Kasumi-1 (cell line): Measurements from ENCODE around the gene DSN1.

Experiments
- DNase-seq, 2 experiments: peaks; one replicate each; lab custom pipeline; 2025; lab: John Stamatoyannopoulos, UW

Gene DSN1

GRCh38 chr20:36795691-36796090 is 22.1 kb upstream of the DSN1 start:
- no peak for DNase-seq

DNA sequence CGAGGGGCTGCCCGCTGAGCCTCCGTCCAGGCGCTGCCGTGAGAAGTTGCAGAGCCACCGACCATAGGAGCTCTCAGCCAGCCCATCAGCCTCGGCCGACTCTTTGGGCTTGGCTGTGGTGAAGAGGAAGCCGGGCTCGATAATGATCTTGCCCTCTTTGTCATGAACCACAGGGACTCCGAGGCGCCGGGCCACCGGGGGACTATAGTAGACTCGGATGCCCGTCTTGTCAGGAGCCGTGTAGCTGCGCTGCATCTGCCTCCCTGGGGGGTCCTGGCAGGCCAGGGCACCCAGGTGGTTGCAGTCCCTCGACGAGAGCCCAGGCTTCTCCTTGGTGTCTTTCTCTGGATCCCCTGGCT is 20.5 kb upstream of the DSN1 start:
- DNase-seq = no peak

DNA sequence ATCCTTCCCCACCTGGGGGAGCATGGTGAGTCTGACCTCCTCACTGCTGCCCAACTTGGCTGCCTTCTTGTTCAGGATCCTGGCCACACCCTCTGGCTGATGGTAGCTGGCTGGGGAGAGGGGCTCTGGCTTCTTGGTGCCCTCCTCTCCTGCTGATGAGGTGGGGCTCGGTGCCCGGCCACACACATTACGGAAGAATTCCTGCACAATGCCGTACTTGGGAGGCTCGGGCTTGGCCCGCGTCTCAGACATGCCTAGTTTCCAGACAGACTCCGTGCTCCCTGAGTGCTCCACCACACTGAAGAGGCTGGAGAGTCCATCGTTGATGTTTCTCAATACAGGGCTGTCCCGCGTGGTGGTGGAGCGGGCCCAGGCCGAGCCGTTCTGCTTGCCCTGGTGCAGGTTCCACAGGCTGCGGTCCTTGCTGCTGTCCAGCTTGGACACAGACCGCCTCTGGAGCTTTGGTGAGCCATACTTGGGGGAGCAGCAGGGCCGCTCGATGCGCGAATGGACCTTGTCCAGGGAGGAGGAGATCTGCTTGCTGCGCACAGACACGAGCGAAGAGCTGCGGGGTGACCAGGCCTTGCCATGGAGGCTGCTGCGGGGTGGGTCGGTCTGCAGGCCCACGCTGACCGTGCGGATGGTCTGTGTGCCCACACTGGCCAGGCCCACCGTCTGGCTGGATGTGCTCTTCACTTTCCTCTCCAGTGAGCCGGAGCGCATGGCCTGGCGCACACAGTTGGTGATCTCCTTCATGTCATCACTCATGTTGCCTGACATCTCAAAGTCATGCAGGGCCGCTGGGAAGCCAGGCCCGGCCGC is 19.9 kb upstream of the DSN1 start:
- DNase-seq = no peak

GRCh38 chr20:36792422-36792821 is 18.9 kb upstream of the DSN1 start:
- DNase-seq = peak; percentile 67 to 70

- no peak for DNase-seq
These were observed 18.3 kb upstream of the DSN1 start for GRCh38 chr20:36791862-36792261.

- no peak for DNase-seq
These were observed 13.1 kb upstream of the DSN1 start for GRCh38 chr20:36786663-36787062.

DNA sequence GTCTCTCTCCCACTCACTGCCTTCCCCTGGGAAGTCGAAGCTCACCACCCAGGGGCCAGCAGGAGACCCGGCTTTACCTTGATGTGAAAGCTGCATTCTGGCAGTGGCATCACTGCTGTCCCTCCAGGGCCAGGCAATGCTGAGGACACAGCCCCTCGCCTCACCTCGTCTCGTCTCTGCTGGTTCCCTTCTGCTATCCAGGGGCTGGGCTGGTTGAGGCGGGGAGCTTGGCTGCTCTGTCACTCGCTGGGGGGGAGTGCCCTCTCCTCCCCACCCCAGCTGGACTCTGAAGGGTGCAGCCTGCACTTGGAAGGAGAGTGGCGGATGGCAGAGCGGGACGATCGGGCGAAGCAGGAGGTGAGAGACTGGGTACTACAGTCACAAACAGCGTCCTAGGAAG is 12.7 kb upstream of the DSN1 start:
- no peak for DNase-seq

DNA sequence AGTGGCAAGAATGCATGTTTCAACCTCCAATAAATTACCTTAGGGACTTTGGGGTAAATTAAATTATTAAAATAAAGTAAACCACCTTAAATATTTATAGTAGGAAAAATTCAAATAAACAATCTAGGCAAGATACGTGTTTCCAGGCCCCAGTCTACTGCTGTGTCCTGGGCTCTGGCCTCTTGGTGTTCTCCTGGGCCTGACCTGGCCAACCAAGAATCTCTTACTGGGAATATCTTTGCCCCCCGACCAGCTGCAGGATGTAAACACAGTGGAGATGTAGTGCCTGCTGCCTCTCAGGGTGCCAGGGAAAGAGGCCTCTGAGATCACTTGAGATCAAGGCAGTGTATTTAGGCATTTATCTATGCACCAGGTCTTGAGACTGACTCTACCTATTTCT is 11.7 kb upstream of the DSN1 start:
- no peak for DNase-seq

DNA sequence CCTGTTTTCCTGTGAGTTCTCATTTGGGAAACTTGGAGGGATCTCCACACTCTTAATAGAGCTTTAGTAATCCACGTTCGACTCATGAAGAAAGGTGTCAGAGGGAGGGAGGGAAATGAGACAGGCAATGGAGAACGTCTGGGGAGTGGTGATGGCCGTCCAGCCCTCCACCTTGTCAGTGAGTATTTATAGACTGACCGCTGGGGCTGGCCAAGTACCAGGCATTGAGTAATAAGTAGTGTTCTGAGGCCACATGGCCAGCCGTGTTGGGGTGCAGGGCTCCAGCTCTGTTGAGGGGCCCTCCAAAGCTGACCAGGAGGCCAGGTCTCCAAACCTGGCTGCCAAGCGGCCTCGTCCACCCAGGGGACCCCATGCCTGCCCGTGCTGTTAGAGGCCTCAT is 11.3 kb upstream of the DSN1 start:
- DNase-seq = no peak

DNA sequence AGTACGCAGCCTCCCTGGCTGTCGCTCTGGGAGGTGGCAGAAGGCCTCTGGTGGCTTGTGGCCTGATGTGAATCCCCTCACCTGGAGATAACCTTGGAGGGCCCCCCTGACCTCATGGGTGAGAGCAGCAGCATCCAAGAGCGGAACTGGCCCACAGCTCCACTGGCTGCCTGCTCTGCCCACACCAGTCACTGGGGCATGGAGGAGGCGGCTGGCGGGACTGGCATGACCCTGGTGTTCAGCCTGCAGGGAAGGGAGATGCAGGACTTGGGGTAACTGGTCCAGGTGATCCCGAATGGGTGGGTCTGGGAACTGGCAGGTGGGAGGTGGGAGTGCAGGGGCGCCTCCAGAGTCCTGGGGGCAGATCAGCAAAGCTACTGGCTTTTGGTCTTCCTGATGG is 10.6 kb upstream of the DSN1 start:
- DNase-seq = no peak

- no peak for DNase-seq
These were observed 6.1 kb upstream of the DSN1 start for GRCh38 chr20:36779656-36780025.

- no peak for DNase-seq
These were observed 5.5 kb upstream of the DSN1 start for GRCh38 chr20:36778831-36779655.

DNA sequence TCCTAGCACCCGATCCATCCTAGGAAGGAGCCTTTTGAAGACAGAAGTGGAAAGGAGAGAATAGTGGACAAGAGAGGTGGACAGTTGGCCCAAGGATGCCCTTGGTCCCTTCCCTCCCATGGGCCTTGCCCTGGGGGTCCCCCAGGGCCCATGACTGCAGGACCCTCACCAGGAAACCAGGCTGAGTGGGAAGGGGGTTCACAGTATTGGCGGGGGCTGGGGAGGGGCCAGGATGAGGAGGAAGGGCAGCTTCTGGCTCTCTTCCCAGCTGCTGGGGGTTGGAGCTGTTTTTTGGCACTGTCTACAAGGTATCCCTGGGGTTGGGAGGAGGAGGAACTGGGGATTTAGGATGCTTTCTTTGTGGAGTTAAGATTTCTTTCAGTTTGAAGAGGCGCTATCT is 4.0 kb upstream of the DSN1 start:
- no peak for DNase-seq

DNA sequence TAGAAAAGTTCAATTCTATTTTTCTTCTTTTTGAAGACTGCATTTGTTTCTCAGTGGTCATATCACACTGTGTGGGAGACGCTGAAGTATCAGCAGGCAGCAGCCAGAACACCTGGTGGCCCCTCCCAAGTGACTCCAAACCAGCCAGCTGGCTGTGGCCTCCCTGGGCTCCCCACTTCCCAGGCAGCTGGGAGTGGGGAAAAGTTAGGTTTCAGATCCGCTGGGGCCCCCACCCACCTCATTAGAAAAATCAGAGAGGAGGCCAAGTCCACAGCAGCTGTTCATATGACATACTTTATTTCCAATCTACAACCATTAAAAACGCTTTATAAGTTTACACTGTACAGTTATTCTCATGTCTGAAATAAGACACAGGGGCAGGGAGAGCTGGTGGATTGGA is 3.6 kb upstream of the DSN1 start:
- DNase-seq = no peak

DNA sequence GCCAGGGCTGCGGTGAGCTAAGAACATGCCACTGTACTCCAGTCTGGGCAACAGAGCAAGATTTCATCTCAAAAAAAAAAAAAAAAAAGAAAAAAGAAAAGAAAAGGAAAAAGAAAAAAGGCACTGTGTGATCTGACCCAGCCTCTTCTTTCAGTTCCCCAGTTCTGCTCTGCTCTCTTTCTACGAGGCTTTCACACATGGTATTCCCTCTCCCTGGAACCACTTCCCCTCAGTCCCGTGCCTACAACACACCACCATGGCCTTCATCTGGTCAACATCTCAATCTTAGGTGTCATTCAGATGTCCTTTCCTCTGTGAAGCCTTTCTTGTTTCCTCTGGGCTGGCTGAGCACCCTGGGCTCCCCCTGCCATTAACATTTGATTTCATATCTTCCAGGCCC is 2.3 kb upstream of the DSN1 start:
- DNase-seq = no peak

GRCh38 chr20:36775196-36775595 is 1.6 kb upstream of the DSN1 start:
- no peak for DNase-seq

GRCh38 chr20:36773107-36773596 is 411 bp downstream of the DSN1 start:
- DNase-seq = no peak

- DNase-seq = no peak
These were observed 2.9 kb downstream of the DSN1 start for GRCh38 chr20:36770680-36771079.

GRCh38 chr20:36768768-36769430 is 4.7 kb downstream of the DSN1 start:
- no peak for DNase-seq

DNA sequence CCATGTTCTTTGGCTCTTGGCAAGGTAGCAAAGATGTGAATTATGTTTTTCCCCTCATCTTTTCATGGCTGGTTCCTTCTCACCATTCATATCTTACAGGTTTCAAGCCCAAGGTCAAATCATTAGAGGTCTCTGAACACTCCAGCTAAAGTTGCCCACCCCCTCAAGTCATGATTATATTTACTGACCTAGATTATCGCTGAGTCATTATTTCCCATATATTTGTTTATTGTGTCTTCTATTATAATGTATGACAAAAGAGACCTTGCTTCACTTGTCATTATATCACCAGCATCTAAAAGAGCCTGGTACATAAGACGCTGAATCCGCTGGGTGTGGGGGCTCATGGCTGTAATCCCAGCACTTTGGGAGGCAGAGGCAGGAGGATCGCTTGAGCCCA is 12.4 kb downstream of the DSN1 start:
- no peak for DNase-seq

- no peak for DNase-seq
These were observed 12.9 kb downstream of the DSN1 start for GRCh38 chr20:36760647-36761046.

GRCh38 chr20:36758276-36758675 is 15.3 kb downstream of the DSN1 start:
- DNase-seq = no peak

GRCh38 chr20:36756496-36756895 is 17.1 kb downstream of the DSN1 start:
- DNase-seq = no peak
